ENCODE results near the gene FIBCD1. TPM values are rescaled to one million over a fixed set of nuclear protein-coding genes. Genes with fewer than 3 reads are reported as not detected.

FIBCD1 gene
- total RNA-seq, 1 experiment from 2014 or later, result 7.1 TPM

DNA sequence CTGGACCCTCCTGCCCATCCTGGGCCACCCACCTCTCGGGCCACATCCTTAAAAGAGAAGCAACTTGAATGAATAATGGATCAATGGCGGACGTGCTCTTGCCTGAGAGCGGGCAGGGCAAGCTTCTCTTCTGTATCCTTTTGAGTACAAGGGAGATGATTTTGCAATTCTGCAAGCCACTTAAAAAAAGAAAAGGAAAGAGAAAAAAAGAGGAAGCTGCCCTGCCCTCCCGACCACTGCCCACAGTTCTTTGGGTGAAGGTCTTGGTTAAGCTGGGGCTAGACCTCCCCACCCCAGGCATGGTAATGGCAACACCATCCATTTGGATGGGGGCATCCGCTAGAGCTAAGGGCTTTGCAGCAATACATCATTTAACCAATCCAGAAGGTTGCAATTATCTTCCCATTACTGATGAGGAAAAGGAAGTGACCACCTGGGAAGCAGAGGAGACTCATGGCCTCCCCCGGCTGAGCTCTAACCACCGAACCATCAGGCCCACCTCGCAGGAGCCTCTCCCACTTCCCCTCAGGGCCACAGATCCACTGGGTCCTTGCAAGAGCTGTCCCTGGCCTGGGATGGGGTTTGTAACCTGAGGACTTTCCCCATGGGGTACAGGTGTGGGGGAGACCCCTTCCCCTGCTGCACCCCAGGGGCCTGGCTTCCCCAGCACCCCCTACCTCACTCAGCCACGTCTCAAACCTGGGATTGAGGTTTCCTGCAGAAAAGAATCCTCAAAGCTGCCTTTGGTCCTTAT lies 42.1 kb upstream of the FIBCD1 start:
- no CpG with 5 or more reads among the region's 10 CpGs for WGBS (ENCODE audit: extremely low coverage, insufficient read length, low lambda C conversion rate)
- Histone ChIP-seq H3K14ac (ENCODE audit: insufficient read depth, low read length) (no peak overlapping the region), H3K4me1 (ENCODE audit: insufficient read depth, low read length) (no peaks in the 10 kb centered on the region), H3K79me1 (ENCODE audit: insufficient read depth, low read depth, low read length, poor library complexity, severe bottlenecking) (no peaks in the 10 kb centered on the region), H3K27ac (ENCODE audit: insufficient read length, low read depth, low read length) (no peak overlapping the region), H2BK20ac (ENCODE audit: low read depth, low read length, poor library complexity, severe bottlenecking) (no peak overlapping the region), H2BK5ac (ENCODE audit: insufficient read length, low read length) (no peak overlapping the region), H3K27me3 (ENCODE audit: insufficient read depth, low read length) (no peaks in the 10 kb centered on the region), H3K23ac (ENCODE audit: insufficient read length, low read depth, low read length) (no peak overlapping the region), H3K79me2 (ENCODE audit: insufficient read depth, low read length) (no peaks in the 10 kb centered on the region), H2BK15ac (ENCODE audit: low read depth, low read length) (no peak overlapping the region), H3K23me2 (ENCODE audit: insufficient read length, low read depth, low read length, poor library complexity, severe bottlenecking) (no peaks in the 10 kb centered on the region), H4K20me1 (ENCODE audit: control insufficient read depth, insufficient read depth, insufficient read length) (no peaks in the 10 kb centered on the region), H3K4ac (ENCODE audit: low read depth, low read length) (no peak overlapping the region), H2BK120ac (ENCODE audit: low read depth, low read length, poor library complexity, severe bottlenecking) (no peak overlapping the region), H2BK12ac (ENCODE audit: insufficient read length, low read depth, low read length) (no peak overlapping the region), H3K9me3 (ENCODE audit: control insufficient read depth, low read depth, low read length) (no peaks in the 10 kb centered on the region), H4K5ac (ENCODE audit: insufficient read length, low read depth, low read length) (no peak overlapping the region), H2AFZ (ENCODE audit: low read length) (no peak overlapping the region), H3K4me2 (ENCODE audit: insufficient read depth, insufficient read length, low read length) (no peak overlapping the region), H2AK5ac (ENCODE audit: insufficient read length, low read length) (no peak overlapping the region), H3T11ph (ENCODE audit: low read length) (no peak overlapping the region), H3K9ac (ENCODE audit: extremely low read depth, insufficient read length, low read length) (no peak overlapping the region), H3K56ac (ENCODE audit: insufficient read length, low read depth, low read length) (no peak overlapping the region), H4K91ac (ENCODE audit: insufficient read length, low read depth, low read length) (no peak overlapping the region), H4K8ac (replicated peaks; ENCODE audit: insufficient read length, low read depth, low read length) (no peak overlapping the region), H3K18ac (ENCODE audit: insufficient read length, low read depth, low read length) (no peak overlapping the region)
- H3K36me3 Mint-ChIP-seq (ENCODE audit: insufficient read depth in 1 of 3, low read depth in 3 of 3), result no peaks in the 10 kb centered on the region
- peaks cover 0 to 21% of the 10 kb centered on the region in 2 experiments; a peak in 2 of 4 replicates for H3K4me1 Mint-ChIP-seq
- no peak for DNase-seq
- H3K27me3 Mint-ChIP-seq (ENCODE audit: low read depth), result no peaks in the 10 kb centered on the region; the same call in 1 of the 2 replicates
- no peak overlapping the region for H3K4me3 Mint-ChIP-seq
- H3K9me3 Mint-ChIP-seq, result no peaks in the 10 kb centered on the region
- H3K27ac Mint-ChIP-seq, result no peak overlapping the region; a peak in 1 of 7 replicates
- TF ChIP-seq, protein P1, sequence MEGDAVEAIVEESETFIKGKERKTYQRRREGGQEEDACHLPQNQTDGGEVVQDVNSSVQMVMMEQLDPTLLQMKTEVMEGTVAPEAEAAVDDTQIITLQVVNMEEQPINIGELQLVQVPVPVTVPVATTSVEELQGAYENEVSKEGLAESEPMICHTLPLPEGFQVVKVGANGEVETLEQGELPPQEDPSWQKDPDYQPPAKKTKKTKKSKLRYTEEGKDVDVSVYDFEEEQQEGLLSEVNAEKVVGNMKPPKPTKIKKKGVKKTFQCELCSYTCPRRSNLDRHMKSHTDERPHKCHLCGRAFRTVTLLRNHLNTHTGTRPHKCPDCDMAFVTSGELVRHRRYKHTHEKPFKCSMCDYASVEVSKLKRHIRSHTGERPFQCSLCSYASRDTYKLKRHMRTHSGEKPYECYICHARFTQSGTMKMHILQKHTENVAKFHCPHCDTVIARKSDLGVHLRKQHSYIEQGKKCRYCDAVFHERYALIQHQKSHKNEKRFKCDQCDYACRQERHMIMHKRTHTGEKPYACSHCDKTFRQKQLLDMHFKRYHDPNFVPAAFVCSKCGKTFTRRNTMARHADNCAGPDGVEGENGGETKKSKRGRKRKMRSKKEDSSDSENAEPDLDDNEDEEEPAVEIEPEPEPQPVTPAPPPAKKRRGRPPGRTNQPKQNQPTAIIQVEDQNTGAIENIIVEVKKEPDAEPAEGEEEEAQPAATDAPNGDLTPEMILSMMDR (conservative IDR thresholded peaks at IDR 0.05), result no peak

All from H9 (cell line).